Smooth muscle cell (in vitro differentiated cells): Measurements from ENCODE around the gene PSTPIP2. TPM values are rescaled to one million over a fixed set of nuclear protein-coding genes. Genes with fewer than 3 reads are reported as not detected.

Source experiments
- DNase-seq: peaks from one replicate; lab custom pipeline; 2025; ENCODE audit not compliant: unreplicated experiment; lab: John Stamatoyannopoulos, UW
- H2AFZ ChIP-seq: fragments of 200-600 bp; sonication (generic); 2 replicates; pipeline ENCODE4 v1.6.0; 2016; ENCODE audit warnings: antibody characterized with exemption, low read depth, mild to moderate bottlenecking
- H3F3A ChIP-seq: fragments of 200-600 bp; sonication (generic); 2 replicates; pipeline ENCODE4 v1.6.0; 2017; ENCODE audit warnings: antibody characterized with exemption, low read depth
- H3K27ac ChIP-seq: fragments of 200-600 bp; sonication (generic); 2 replicates; pipeline ENCODE4 v1.5.1; 2016; ENCODE audit warnings: low read depth, mild to moderate bottlenecking
- H3K27me3 ChIP-seq: fragments of 200-600 bp; sonication (generic); 2 replicates; pipeline ENCODE4 v1.6.1; 2016; ENCODE audit warnings: low read depth, mild to moderate bottlenecking
- H3K36me3 ChIP-seq: fragments of 200-600 bp; sonication (generic); 2 replicates; pipeline ENCODE4 v1.5.1; 2016; ENCODE audit warnings: low read depth
- H3K4me1 ChIP-seq: fragments of 200-600 bp; sonication (generic); 2 replicates; pipeline ENCODE4 v1.5.1; 2016; ENCODE audit warnings: low read depth
- H3K4me2 ChIP-seq: fragments of 200-600 bp; sonication (generic); 2 replicates; pipeline ENCODE4 v1.6.0; 2016; ENCODE audit warnings: mild to moderate bottlenecking
- H3K4me3 ChIP-seq: fragments of 200-600 bp; sonication (generic); 2 replicates; pipeline ENCODE4 v1.5.1; 2016; ENCODE audit warnings: mild to moderate bottlenecking
- H3K79me2 ChIP-seq: fragments of 200-600 bp; sonication (generic); 2 replicates; pipeline ENCODE4 v1.6.0; 2016; ENCODE audit warnings: low read depth, mild to moderate bottlenecking
- H3K9ac ChIP-seq: fragments of 200-600 bp; sonication (generic); 2 replicates; pipeline ENCODE4 v1.6.0; 2016; ENCODE audit warnings: low read depth
- H3K9me3 ChIP-seq: fragments of 200-600 bp; sonication (generic); replicated peaks from 2 replicates; pipeline ENCODE4 v1.5.1; 2016; ENCODE audit warnings: low read depth
- H4K20me1 ChIP-seq: fragments of 200-600 bp; sonication (generic); 2 replicates; pipeline ENCODE4 v1.6.0; 2016; ENCODE audit warnings: low read depth
- WGBS: methylation state at CpG from one replicate; pipeline ENCODE4 v1.1.7; 2016; ENCODE audit warnings: low lambda C conversion rate; 5-methylcytosine and 5-hydroxymethylcytosine counted together
- polyA plus RNA-seq: library from polyadenylated mRNA; unstranded; fragments of >200 nt; fragmentation: Nextera tagmentation; extraction: Ambion mirVana; gene quantifications from 2 replicates; pipeline ENCODE4 v1.2.1, GENCODE V29; 2016
- total RNA-seq: library from RNA; depleted of rRNA; stranded (reverse); fragments of >200 nt; gene quantifications from 2 replicates; pipeline ENCODE4 v1.2.3, GENCODE V29; 2014
- TF ChIP-seq, protein P1 (sequence below): fragments of 200-600 bp; sonication (generic); IDR thresholded peaks from 2 replicates; pipeline ENCODE4 v1.5.1; 2017; ENCODE audit warnings: borderline replicate concordance, mild to moderate bottlenecking, antibody characterized with exemption; ENCODE audit not compliant: insufficient read depth, poor library complexity, severe bottlenecking

The PSTPIP2 gene
- total and polyA plus RNA-seq, 2 experiments from 2014 or later, result 6.5 to 14.0 TPM

GRCh38 chr18:46008531-46008930, 63.5 kb downstream of the PSTPIP2 start:
- Histone ChIP-seq H3F3A (no peaks in the 10 kb centered on the region), H3K27ac (no peak overlapping the region), H3K36me3 (no peaks in the 10 kb centered on the region), H3K4me2 (no peak overlapping the region), H4K20me1 (no peaks in the 10 kb centered on the region), H3K79me2 (no peaks in the 10 kb centered on the region), H3K9me3 (no peaks in the 10 kb centered on the region), H3K27me3 (no peaks in the 10 kb centered on the region), H3K4me1 (no peaks in the 10 kb centered on the region), H3K4me3 (no peak overlapping the region), H2AFZ (no peak overlapping the region), H3K9ac (no peak overlapping the region)
- no peak for DNase-seq
- WGBS, result 92% methylated on average over 8 of the region's 8 CpGs
- TF ChIP-seq, protein P1, sequence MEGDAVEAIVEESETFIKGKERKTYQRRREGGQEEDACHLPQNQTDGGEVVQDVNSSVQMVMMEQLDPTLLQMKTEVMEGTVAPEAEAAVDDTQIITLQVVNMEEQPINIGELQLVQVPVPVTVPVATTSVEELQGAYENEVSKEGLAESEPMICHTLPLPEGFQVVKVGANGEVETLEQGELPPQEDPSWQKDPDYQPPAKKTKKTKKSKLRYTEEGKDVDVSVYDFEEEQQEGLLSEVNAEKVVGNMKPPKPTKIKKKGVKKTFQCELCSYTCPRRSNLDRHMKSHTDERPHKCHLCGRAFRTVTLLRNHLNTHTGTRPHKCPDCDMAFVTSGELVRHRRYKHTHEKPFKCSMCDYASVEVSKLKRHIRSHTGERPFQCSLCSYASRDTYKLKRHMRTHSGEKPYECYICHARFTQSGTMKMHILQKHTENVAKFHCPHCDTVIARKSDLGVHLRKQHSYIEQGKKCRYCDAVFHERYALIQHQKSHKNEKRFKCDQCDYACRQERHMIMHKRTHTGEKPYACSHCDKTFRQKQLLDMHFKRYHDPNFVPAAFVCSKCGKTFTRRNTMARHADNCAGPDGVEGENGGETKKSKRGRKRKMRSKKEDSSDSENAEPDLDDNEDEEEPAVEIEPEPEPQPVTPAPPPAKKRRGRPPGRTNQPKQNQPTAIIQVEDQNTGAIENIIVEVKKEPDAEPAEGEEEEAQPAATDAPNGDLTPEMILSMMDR, result no peak

- Histone ChIP-seq H4K20me1 (no peaks in the 10 kb centered on the region), H3K79me2 (no peaks in the 10 kb centered on the region), H3K4me1 (no peaks in the 10 kb centered on the region), H3K4me3 (no peak overlapping the region), H3K27me3 (no peaks in the 10 kb centered on the region), H3K27ac (no peak overlapping the region), H3K9ac (no peak overlapping the region), H2AFZ (no peak overlapping the region), H3F3A (no peaks in the 10 kb centered on the region), H3K36me3 (no peaks in the 10 kb centered on the region), H3K4me2 (no peak overlapping the region), H3K9me3 (peaks cover under 1% of the 10 kb centered on the region)
- 97% methylated on average over 5 of the region's 5 CpGs for WGBS
- TF ChIP-seq, protein P1, result no peak
- no peak for DNase-seq
Measured at GRCh38 chr18:46007165-46007564, 64.9 kb downstream of the PSTPIP2 start.

- DNase-seq, result no peak
- Histone ChIP-seq H3K36me3 (no peaks in the 10 kb centered on the region), H3K79me2 (no peaks in the 10 kb centered on the region), H3K27me3 (no peaks in the 10 kb centered on the region), H3K4me3 (no peak overlapping the region), H3K27ac (no peak overlapping the region), H3K9me3 (peaks cover 4% of the 10 kb centered on the region), H3K4me1 (no peaks in the 10 kb centered on the region), H3K4me2 (no peak overlapping the region), H3F3A (no peaks in the 10 kb centered on the region), H2AFZ (no peak overlapping the region), H3K9ac (no peak overlapping the region), H4K20me1 (no peaks in the 10 kb centered on the region)
- TF ChIP-seq, protein P1, result no peak
- 100% methylated on average over 1 of the region's 1 CpG for WGBS
Measured at GRCh38 chr18:46002934-46003333, 69.1 kb downstream of the PSTPIP2 start.

DNA sequence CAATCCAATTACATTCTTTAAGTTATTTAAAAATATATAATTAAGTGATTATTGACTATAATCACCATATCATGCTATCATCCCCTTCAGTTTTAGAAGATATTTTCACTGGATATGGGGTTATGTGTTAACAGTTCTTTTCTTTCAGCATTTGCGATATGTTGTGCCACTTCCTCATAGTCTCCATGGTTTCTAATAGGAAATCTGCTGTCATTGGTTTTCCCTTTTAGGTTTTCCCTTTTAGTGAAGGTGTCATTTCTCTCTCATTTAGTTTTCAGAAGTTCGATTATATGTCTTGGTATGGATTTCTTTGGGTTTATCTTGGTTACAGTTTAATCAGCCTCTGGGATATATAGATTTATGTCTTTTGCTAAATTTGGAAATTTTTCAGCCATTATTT, 70.2 kb downstream of the PSTPIP2 start:
- no peaks in the 10 kb centered on the region for H3K36me3 ChIP-seq
- peaks cover 4% of the 10 kb centered on the region for H3K9me3 ChIP-seq
- no peaks in the 10 kb centered on the region for H3F3A ChIP-seq
- H4K20me1 ChIP-seq, result no peaks in the 10 kb centered on the region
- H3K79me2 ChIP-seq, result no peaks in the 10 kb centered on the region
- TF ChIP-seq, protein P1, result no peak
- H3K27ac ChIP-seq, result no peak overlapping the region
- DNase-seq, result no peak
- H3K4me1 ChIP-seq, result no peaks in the 10 kb centered on the region
- WGBS, result 94% methylated on average over 2 of the region's 2 CpGs
- no peak overlapping the region for H2AFZ ChIP-seq
- no peak overlapping the region for H3K4me2 ChIP-seq
- H3K9ac ChIP-seq, result no peak overlapping the region
- no peak overlapping the region for H3K4me3 ChIP-seq
- H3K27me3 ChIP-seq, result no peaks in the 10 kb centered on the region
